ENCODE data around the gene RNGTT. TPM values are rescaled to one million over a fixed set of nuclear protein-coding genes. Genes with fewer than 3 reads are reported as not detected.

Gene RNGTT
- total RNA-seq, 1 experiment from 2014 or later = 19.4 TPM

GRCh38 chr6:88843040-88843439 lies 120.4 kb downstream of the RNGTT start:
- no peaks in the 10 kb centered on the region for H3K27me3 Mint-ChIP-seq (ENCODE audit: unreplicated experiment)
- H3K36me3 Mint-ChIP-seq (ENCODE audit: insufficient read depth, unreplicated experiment) = no peaks in the 10 kb centered on the region
- no peak overlapping the region for H3K27ac Mint-ChIP-seq (ENCODE audit: unreplicated experiment)
- CTCF ChIA-PET = interaction anchor here (0.6 kb wide), 1 partner anchor 12 kb away, joined by 4 read pairs; no protein-coding TSS in a partner anchor
- H3K9me3 Mint-ChIP-seq (ENCODE audit: low read depth, unreplicated experiment) = no peaks in the 10 kb centered on the region
- DNase-seq = no peak
- H3K4me3 Mint-ChIP-seq (ENCODE audit: low read depth, unreplicated experiment) = no peak overlapping the region
- intact Hi-C loops (cut with micrococcal nuclease; ENCODE audit: unreplicated experiment) = no loop called here
- BruUV-seq (replicated peaks) = no TSS peak
- no peak for TF ChIP-seq CTCF (IDR thresholded peaks at IDR 0.05; ENCODE audit: unreplicated experiment)
- peaks cover 10% of the 10 kb centered on the region for H3K4me1 Mint-ChIP-seq (ENCODE audit: low read depth, unreplicated experiment)

DNA sequence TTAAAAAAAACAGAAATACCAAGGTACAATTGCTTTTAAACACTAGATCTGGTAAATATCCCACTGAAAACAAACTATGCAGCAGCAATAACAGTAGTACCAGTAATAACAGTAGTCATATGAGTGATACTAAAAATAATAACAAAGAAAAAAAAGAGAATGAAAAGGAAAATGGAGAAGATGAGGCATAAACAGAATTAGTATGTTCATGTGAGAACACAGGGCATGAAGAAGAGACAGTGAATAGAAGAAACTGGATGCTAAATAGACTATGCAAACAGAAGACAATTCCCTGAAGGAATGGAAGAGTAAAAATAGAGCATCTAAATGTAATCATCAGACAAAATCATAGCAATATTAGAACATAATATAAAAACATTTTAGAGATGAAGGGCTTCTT lies 121.1 kb downstream of the RNGTT start:
- no peaks in the 10 kb centered on the region for H3K36me3 Mint-ChIP-seq (ENCODE audit: insufficient read depth, unreplicated experiment)
- H3K27me3 Mint-ChIP-seq (ENCODE audit: unreplicated experiment) = no peaks in the 10 kb centered on the region
- no TSS peak for BruUV-seq (replicated peaks)
- no peak overlapping the region for H3K27ac Mint-ChIP-seq (ENCODE audit: unreplicated experiment)
- intact Hi-C loops (cut with micrococcal nuclease; ENCODE audit: unreplicated experiment) = no loop called here
- no peaks in the 10 kb centered on the region for H3K9me3 Mint-ChIP-seq (ENCODE audit: low read depth, unreplicated experiment)
- CTCF ChIA-PET = no interaction called here
- H3K4me1 Mint-ChIP-seq (ENCODE audit: low read depth, unreplicated experiment) = peaks cover 10% of the 10 kb centered on the region
- no peak for DNase-seq
- no peak overlapping the region for H3K4me3 Mint-ChIP-seq (ENCODE audit: low read depth, unreplicated experiment)
- TF ChIP-seq CTCF (IDR thresholded peaks at IDR 0.05; ENCODE audit: unreplicated experiment) = no peak

DNA sequence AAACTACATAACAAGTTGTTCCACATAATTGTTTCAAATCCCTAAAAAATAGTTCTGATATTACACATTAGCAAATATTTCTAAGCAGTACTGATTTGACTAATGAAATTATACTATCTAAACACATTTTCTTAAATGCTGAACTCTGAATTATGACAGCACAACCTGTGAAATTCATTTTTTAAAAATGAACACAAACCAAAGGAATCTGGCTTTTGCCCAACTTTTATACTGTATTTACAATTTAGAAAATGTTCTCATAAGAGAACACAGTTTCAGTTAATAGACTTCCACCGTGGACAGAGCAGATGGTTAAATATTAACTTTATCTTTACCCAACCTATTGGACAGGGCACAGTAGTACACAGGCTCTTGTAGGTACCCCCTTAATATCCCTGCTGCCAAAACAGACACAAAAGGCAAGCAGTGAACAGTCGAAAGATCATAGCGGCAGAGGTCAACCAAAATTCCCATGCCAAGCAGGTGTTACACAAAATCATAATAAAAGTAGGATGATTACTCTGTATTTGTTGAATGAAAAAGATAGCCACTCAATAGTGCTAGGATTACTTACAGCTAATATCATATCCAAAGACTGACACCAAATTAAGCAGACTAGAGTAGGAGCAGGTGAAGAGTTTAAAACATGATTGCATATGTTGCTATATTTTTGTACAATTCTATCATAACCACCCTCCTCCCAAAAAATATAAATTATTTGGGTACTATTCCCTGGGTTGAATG lies 122.5 kb downstream of the RNGTT start:
- CTCF ChIA-PET = no interaction called here
- DNase-seq = no peak
- Mint-ChIP-seq H3K27ac (ENCODE audit: unreplicated experiment) (no peak overlapping the region), H3K4me3 (ENCODE audit: low read depth, unreplicated experiment) (no peak overlapping the region), H3K9me3 (ENCODE audit: low read depth, unreplicated experiment) (peaks cover 3% of the 10 kb centered on the region), H3K4me1 (ENCODE audit: low read depth, unreplicated experiment) (peaks cover 10% of the 10 kb centered on the region), H3K27me3 (ENCODE audit: unreplicated experiment) (no peaks in the 10 kb centered on the region), H3K36me3 (ENCODE audit: insufficient read depth, unreplicated experiment) (no peaks in the 10 kb centered on the region)
- intact Hi-C loops (cut with micrococcal nuclease; ENCODE audit: unreplicated experiment) = no loop called here
- no peak for TF ChIP-seq CTCF (IDR thresholded peaks at IDR 0.05; ENCODE audit: unreplicated experiment)
- no TSS peak for BruUV-seq (replicated peaks)

DNA sequence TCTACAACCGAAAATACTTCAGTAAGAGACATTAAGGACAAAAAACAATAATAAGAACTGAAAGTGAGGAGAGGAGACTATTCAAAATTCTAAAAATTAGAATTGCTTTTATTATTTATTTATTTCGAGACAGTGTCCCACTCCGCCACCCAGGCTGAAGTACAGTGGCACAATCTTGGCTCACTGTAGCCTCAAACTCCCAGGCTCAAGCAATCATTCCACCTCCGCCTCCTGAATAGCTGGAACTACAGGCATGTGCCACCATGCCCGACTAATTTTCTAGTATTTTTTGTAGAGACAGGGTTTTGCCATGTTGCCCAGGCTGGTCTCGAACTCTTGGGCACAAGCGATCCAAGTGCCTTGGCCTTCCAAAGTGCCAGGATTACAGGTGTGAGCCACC lies 123.1 kb downstream of the RNGTT start:
- Mint-ChIP-seq H3K9me3 (ENCODE audit: low read depth, unreplicated experiment) (peaks cover 3% of the 10 kb centered on the region), H3K27me3 (ENCODE audit: unreplicated experiment) (no peaks in the 10 kb centered on the region), H3K4me3 (ENCODE audit: low read depth, unreplicated experiment) (no peak overlapping the region), H3K4me1 (ENCODE audit: low read depth, unreplicated experiment) (peaks cover 10% of the 10 kb centered on the region), H3K27ac (ENCODE audit: unreplicated experiment) (no peak overlapping the region), H3K36me3 (ENCODE audit: insufficient read depth, unreplicated experiment) (no peaks in the 10 kb centered on the region)
- no peak for DNase-seq
- BruUV-seq (replicated peaks) = no TSS peak
- intact Hi-C loops (cut with micrococcal nuclease; ENCODE audit: unreplicated experiment) = no loop called here
- TF ChIP-seq CTCF (IDR thresholded peaks at IDR 0.05; ENCODE audit: unreplicated experiment) = no peak
- CTCF ChIA-PET = no interaction called here
